ENCODE measurements around the gene PDGFD. TPM values are rescaled to one million over a fixed set of nuclear protein-coding genes. Genes with fewer than 3 reads are reported as not detected.

PDGFD gene
- total RNA-seq, 1 donor from 2014 or later = 0.49 TPM

GRCh38 chr11:104015649-104016415 is 148.1 kb downstream of the PDGFD start:
- Mint-ChIP-seq H3K27me3 (ENCODE audit: unreplicated experiment) (no peaks in the 10 kb centered on the region), H3K27ac (ENCODE audit: unreplicated experiment) (no peak overlapping the region), H3K4me3 (ENCODE audit: unreplicated experiment) (no peak overlapping the region)

GRCh38 chr11:104011044-104011443 is 152.9 kb downstream of the PDGFD start:
- no peaks in the 10 kb centered on the region for H3K27me3 Mint-ChIP-seq (ENCODE audit: unreplicated experiment)
- H3K27ac Mint-ChIP-seq (ENCODE audit: unreplicated experiment) = no peak overlapping the region

More at GRCh38 chr11:104015649-104016415, 148.1 kb downstream of the PDGFD start:
- TF ChIP-seq CTCF (IDR thresholded peaks at IDR 0.05; ENCODE audit: partially characterized antibody, unreplicated experiment) = no peak
- Mint-ChIP-seq H3K36me3 (ENCODE audit: unreplicated experiment) (no peaks in the 10 kb centered on the region), H3K9me3 (ENCODE audit: unreplicated experiment) (no peaks in the 10 kb centered on the region), H3K4me1 (ENCODE audit: low read depth, unreplicated experiment) (no peaks in the 10 kb centered on the region)
- no peak for DNase-seq

GRCh38 chr11:104009744-104010143 is 154.2 kb downstream of the PDGFD start:
- Mint-ChIP-seq H3K27ac (ENCODE audit: unreplicated experiment) (no peak overlapping the region), H3K4me3 (ENCODE audit: unreplicated experiment) (peak overlapping the region; percentile 13), H3K36me3 (ENCODE audit: unreplicated experiment) (no peaks in the 10 kb centered on the region), H3K27me3 (ENCODE audit: unreplicated experiment) (no peaks in the 10 kb centered on the region), H3K4me1 (ENCODE audit: low read depth, unreplicated experiment) (peaks cover 9% of the 10 kb centered on the region), H3K9me3 (ENCODE audit: unreplicated experiment) (no peaks in the 10 kb centered on the region)
- no peak for TF ChIP-seq CTCF (IDR thresholded peaks at IDR 0.05; ENCODE audit: partially characterized antibody, unreplicated experiment)
- no peak for DNase-seq

More at GRCh38 chr11:104011044-104011443, 152.9 kb downstream of the PDGFD start:
- TF ChIP-seq CTCF (IDR thresholded peaks at IDR 0.05; ENCODE audit: partially characterized antibody, unreplicated experiment) = no peak
- H3K9me3 Mint-ChIP-seq (ENCODE audit: unreplicated experiment) = no peaks in the 10 kb centered on the region
- H3K36me3 Mint-ChIP-seq (ENCODE audit: unreplicated experiment) = no peaks in the 10 kb centered on the region
- peaks cover 9% of the 10 kb centered on the region for H3K4me1 Mint-ChIP-seq (ENCODE audit: low read depth, unreplicated experiment)
- no peak for DNase-seq
- H3K4me3 Mint-ChIP-seq (ENCODE audit: unreplicated experiment) = no peak overlapping the region

GRCh38 chr11:104005234-104005855 is 158.6 kb downstream of the PDGFD start:
- Mint-ChIP-seq H3K36me3 (ENCODE audit: unreplicated experiment) (no peaks in the 10 kb centered on the region), H3K9me3 (ENCODE audit: unreplicated experiment) (no peaks in the 10 kb centered on the region), H3K27ac (ENCODE audit: unreplicated experiment) (no peak overlapping the region), H3K27me3 (ENCODE audit: unreplicated experiment) (no peaks in the 10 kb centered on the region), H3K4me3 (ENCODE audit: unreplicated experiment) (no peak overlapping the region), H3K4me1 (ENCODE audit: low read depth, unreplicated experiment) (peaks cover 6% of the 10 kb centered on the region)
- DNase-seq = no peak
- no peak for TF ChIP-seq CTCF (IDR thresholded peaks at IDR 0.05; ENCODE audit: partially characterized antibody, unreplicated experiment)

GRCh38 chr11:104003491-104003890 is 160.5 kb downstream of the PDGFD start:
- Mint-ChIP-seq H3K27ac (ENCODE audit: unreplicated experiment) (no peak overlapping the region), H3K4me3 (ENCODE audit: unreplicated experiment) (no peak overlapping the region), H3K36me3 (ENCODE audit: unreplicated experiment) (no peaks in the 10 kb centered on the region), H3K4me1 (ENCODE audit: low read depth, unreplicated experiment) (no peaks in the 10 kb centered on the region), H3K9me3 (ENCODE audit: unreplicated experiment) (no peaks in the 10 kb centered on the region), H3K27me3 (ENCODE audit: unreplicated experiment) (no peaks in the 10 kb centered on the region)
- TF ChIP-seq CTCF (IDR thresholded peaks at IDR 0.05; ENCODE audit: partially characterized antibody, unreplicated experiment) = no peak
- DNase-seq = no peak
